HG03045 (cell line): ENCODE measurements around the gene TM4SF20.
"Not testable (repeated sequence)": the region's sequence is repeated elsewhere in the genome, so short reads cannot be mapped to it uniquely, and the experiment has no call there.

Experiments used
- ATAC-seq: cut with Tn5 transposase; IDR thresholded peaks from one replicate; pipeline ENCODE4 v1.9.1; 2021; ENCODE audit warnings: mild to moderate bottlenecking, moderate library complexity; ENCODE audit not compliant: unreplicated experiment

TM4SF20 gene

DNA sequence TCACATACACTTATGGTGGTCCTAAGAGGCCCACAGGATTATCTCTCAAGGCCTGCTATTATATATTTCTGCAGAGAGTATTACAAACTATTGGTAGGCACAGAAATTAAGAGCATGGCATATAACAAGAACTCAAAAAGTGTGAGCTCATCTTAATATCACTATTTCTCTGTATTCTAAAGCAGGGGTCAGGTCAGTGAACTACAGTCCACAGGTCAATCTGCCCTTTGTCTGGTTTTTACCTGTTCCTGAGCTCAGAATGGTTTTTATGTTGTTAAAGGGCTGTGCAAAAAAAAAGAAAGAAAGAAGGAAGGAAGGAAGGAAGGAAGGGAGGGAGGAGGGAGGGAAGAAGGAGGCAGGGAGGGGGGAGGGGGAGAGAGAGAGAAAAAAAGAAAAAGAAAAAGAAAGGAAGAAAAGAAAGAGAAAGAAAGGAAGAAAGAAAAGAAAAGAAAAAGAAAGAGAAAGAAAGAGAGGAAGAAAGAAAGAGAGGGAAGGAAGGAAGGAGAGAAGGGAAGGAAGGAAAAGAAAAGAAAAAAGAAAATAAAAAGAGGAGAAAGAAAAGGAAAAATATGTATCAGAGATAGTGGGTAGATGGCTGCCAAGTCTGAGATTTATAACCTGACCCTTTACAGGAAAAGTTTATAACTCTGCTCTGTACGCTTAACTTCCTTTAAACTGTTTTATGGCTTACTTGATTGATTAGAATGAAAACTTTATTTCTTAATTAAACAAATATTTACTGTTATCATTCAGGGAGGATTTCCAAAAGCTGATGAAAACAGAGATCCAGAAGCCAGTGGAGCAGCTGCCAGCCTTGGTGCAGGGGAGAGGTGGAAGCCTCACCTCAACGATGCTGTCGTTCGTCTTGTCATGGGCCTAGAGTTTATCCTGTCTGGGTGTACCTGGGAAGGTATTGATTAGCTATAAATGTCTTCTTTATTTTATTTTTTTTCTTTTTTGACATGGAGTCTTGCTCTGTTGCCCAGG, 19.9 kb upstream of the TM4SF20 start:
- no peak for ATAC-seq

GRCh38 chr2:227397562-227397961, 18.5 kb upstream of the TM4SF20 start:
- no peak for ATAC-seq

DNA sequence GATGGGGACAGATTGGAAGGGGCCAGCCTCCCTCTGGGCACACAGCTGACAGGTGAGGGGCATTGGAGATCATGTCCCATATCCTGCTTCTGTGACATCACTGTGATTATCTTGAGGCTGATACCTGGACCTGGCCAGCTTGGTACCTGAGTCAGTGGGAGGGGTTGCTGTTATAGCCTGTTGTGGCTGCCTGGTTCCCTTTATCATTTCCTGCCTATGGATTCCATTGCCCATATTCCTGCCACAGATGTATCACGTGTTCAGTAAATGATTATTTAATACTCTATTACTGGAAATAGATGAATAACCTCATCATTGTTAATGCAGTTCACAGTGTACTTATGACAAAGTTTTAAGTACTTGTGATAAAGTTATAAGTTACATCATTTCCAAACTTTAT, 16.4 kb upstream of the TM4SF20 start:
- ATAC-seq = no peak

DNA sequence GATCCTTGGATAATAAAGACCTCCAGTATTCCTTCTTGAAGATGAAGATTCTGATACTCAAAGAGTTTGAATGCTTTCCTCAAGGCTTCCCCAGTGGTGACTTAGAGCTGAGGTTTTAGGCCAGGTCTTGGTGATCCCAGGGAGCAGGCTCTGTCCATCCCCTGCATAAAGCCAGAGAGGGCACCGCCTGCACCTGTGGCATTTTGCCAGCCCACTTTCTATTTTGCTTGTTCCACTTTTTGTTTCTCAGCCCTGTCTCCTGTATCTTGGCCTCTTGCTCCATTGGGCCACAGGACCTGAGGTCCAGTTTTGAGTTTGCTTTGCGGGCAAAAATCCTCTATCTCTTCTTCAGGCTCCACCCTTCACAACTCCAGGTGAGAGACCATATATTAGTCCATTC, 15.3 kb upstream of the TM4SF20 start:
- ATAC-seq = no peak

- no peak for ATAC-seq
Observed at GRCh38 chr2:227390468-227391256, 11.6 kb upstream of the TM4SF20 start.

DNA sequence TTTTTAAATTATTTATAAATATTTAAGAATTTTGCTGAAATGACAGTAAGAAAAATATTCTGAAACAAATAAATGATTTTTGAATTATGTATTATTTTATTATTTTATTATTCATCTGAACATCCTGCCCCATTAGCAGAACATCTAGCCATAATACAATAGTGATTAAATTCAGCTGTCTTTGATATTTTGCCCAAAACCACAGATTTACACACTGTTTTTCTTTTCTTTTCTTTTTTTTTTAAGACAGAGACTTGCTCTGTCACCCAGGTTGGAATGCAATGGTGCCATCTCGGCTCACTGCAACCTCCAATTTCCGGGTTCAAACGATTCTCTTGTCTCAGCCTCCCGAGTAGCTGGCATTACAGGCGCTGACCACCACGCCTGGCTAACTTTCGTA, 10.6 kb upstream of the TM4SF20 start:
- no peak for ATAC-seq

DNA sequence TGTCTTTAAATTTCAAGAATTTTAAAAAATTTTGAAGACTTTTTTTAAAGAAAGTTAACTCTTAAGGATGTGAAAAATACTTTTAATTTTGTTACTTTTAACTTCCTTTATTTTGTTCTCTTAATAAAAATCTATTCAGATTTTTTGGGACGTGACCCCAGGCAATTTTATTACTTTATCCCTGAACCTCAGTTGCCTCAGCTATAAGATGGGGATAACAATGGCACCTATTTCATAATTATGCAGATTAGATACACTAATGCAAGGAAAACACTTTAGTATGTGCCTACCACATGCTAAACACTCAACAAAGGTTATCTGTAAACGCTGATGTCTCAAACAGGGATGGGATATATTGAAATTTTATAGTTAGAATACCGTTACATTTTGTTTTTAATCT, 10.1 kb upstream of the TM4SF20 start:
- no peak for ATAC-seq

DNA sequence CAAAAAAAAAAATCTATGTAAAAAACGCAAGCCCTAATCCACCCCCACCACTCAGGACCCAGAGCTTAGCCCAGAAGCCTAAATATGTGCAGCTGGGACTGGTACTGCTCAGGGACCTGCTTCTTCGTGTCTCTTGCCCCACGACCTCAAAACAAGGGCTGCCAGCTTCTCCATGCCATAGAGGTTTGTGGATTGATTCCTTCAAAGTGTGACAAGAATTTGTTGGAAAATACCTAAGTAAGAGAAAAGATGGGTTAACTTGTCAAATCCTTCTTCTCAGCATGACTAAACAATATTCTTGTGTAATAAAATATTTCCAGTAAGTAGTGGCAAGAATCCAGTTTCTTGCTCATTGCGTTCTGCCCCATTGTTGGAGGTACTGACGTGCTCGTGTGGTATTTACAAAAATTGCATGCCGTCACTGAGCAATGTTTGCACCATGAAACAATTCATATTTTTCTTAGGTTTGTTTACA, 9.5 kb upstream of the TM4SF20 start:
- ATAC-seq = no peak

DNA sequence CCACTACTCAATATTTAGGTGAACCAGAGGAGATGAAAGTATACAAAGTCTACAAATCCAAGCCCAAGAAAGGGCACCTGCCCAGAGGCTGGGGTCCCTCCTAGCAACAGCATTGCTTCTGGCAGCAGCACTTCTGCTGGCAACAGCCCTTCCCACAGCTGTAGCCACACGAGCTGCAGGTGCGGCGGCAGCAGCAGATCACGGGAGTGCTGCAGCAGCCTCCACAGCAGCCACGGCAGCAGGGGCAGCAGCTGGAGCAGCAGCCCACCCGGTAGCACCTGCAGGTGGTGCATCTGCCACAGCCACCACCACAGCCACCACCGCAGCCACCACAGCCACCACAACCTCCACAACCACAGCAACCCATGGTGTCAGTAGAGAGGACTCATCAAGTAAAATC, 8.5 kb upstream of the TM4SF20 start, which contains the start of gene SCYGR1:
TSS of gene SCYGR1 (minus strand) at position 367 of the 400 bp plus-strand sequence. CDS start at position 367, 0 bp downstream.
- not testable (repeated sequence) for ATAC-seq

DNA sequence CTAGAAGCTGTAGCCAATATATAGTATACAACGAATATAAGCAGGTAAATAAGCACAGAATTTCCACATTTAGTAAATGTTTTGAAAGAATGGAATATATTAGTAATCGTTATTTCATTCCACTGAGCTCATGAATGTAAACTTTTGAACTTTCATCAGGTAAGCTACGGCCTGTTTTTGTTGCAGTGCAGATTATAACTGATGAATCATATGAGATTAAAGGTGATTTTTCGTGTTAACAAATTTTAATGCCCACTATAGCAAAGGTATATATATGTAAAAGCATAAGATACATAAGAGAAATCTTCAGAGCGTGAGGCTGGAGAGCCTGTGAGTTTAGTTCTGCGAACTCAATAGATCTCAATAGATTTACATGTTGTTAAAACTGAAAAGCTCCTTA, 7.5 kb upstream of the TM4SF20 start:
- ATAC-seq = no peak

DNA sequence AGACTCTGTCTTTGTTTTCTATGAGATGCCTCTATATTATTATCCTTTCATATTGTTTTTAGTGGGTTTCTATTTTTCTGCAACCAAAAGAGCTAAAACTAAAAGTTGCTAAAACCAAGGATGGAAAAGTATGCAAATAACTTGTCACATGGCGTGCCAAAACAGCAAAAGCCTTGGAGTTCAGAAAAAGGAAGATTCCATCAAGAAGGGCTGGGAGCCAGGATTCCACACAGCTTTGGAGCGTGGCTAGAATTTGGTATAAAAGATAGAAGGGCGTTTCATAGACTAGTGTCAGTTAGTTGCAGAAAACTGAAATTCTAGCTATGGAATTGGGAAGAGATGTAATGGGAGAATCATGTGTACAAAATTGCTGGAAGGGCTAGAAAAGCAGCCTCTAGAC, 4.6 kb upstream of the TM4SF20 start:
- no peak for ATAC-seq

DNA sequence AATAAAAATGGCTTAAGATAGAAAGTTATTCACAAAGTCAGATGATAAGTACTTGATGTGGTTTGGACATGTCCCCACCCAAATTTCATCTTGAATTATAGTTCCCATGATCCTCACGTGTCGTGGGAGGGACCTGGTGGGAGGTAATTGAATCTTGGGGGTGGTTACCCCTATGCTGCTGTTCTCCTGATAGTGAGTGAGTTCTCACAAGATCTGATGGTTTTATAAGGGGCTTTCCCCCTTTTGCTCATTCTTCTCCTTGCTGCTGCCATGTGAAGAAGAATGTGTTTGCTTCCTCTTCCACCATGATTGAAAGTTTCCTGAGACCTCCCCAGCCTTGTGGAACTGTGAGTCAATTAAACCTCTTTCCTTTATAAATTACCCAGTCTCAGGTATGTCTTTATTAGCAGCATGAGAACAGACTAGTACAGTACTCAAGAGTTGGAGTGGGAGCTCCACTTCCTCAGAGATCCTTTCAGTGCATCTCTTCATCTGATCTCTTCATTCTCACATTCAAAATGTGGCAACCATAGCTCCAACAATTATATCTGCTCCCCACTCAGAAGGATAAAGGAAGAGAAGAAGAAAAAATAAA, 3.2 kb upstream of the TM4SF20 start:
- ATAC-seq = not testable (repeated sequence)

DNA sequence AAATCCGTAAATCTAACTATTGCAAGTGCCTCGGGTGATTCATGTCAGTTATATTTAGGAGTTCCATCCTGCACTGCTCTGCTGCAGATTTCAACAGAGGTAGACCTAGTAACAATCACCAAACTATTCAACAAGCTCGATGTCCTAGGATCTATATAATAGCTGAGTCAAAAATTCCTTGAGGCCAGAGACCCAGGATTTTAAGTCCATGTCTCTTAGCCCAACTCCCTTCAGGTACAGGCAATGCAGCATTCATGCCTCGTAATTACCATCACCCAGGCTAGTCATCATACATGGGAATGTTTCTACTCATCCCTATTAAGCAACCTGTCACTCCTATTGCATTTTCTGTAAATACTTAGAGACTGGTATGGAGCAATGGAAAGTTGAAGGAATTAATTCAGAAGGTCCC, 729 bp downstream of the TM4SF20 start:
- ATAC-seq = no peak

DNA sequence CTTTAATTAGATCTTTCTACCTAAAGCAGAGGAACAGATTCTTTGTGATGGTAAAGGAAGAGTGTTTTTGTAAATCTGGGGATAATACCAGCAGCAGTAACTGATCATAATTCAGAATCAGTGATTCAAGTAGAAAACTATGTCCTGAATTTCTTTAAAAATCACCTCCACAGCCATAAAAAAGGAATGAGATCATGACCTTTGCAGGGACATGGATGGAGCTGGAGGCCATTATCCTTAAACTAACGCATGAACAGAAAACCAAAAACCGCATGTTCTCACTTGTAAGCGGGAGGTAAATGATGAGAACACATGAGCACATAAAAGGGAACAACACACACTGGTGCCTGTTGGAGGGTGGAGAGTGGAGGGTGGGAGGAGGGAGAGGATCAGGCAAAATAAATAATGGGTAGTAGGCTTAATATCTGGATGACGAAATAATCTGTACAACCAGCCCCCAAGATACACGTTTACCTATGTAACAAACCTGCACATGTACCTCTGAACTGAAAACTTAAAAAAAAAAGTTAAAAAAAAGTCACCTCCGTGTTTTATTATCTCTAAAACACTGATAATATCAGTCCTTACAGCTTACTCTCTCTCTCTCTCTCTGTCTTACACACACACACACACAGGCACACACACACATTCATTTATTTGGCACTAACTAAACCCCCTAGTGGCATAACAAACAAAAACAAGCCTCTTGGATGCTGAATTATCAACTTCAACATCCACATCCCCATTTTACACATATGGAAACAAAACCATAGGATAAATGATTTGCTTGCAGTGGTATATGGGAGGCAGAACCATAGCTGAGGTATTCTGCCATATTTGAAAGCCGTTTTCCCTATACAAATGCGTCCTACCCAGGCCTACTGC, 1.4 kb downstream of the TM4SF20 start:
- no peak for ATAC-seq

- no peak for ATAC-seq
Observed at GRCh38 chr2:227376656-227377396, 2.3 kb downstream of the TM4SF20 start.

GRCh38 chr2:227374158-227374557, 4.9 kb downstream of the TM4SF20 start:
- ATAC-seq = no peak

DNA sequence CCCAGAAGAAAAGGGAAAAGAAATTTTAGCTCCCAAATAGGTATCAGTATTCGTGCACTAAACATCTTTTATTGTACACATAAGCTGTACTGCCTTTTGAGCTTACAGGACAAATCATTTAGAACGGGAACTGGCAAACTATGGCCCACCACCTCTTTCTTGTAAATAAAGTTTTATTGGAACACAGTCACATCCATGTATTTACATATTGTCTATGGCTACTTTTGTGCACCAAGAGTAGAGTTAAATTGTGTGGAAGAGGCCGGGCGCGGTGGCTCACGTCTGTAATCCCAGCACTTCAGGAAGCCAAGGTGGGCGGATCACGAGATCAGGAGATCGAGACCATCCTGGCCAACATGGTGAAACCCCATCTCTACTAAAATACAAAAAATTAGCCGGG, 5.7 kb downstream of the TM4SF20 start:
- no peak for ATAC-seq

- ATAC-seq = no peak
Observed at GRCh38 chr2:227370791-227371312, 8.3 kb downstream of the TM4SF20 start.

DNA sequence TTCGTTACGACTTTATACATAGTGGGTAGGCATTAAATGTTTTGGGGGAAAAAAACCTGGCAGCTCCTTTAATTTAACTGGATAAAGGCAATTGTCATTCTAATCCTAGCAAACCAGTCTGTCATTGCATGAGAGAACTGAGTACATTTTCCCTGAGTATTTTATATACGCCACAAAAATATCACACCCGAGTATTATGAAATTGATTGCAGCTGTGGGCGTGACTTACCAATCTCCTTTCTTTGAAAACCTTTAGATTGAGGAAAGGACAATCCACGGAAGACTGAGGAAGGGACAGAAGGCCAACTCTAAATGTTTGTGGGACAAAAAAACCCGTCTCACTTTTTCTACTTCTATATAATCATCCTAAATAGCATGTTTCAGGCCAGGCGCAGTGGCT, 9.0 kb downstream of the TM4SF20 start:
- ATAC-seq = no peak
